ENCODE data around the gene SLC18A2.

The SLC18A2 gene

GRCh38 chr10:117239051-117239450 is 1.9 kb upstream of the SLC18A2 start:
- H3K27ac ChIP-seq: no peak overlapping the region
- no peak overlapping the region for H3K4me2 ChIP-seq
- no peak overlapping the region for H2AFZ ChIP-seq (ENCODE audit: low read depth)
- no peak overlapping the region for H3K4me3 ChIP-seq (IDR thresholded peaks at IDR 0.05; ENCODE audit: insufficient read depth, low read depth, low read length)
- H3K79me2 ChIP-seq (ENCODE audit: insufficient read depth, low read depth): no peaks in the 10 kb centered on the region
- H3K36me3 ChIP-seq (ENCODE audit: insufficient read depth): no peaks in the 10 kb centered on the region
- TF ChIP-seq CTCF (conservative IDR thresholded peaks at IDR 0.05; ENCODE audit: low read depth, low read length): no peak
- no peak overlapping the region for H3K9ac ChIP-seq
- H4K20me1 ChIP-seq (ENCODE audit: insufficient read depth): no peaks in the 10 kb centered on the region
- no peaks in the 10 kb centered on the region for H3K27me3 ChIP-seq (ENCODE audit: insufficient read depth, low read depth)
- H3K4me1 ChIP-seq (ENCODE audit: low read depth, poor library complexity, severe bottlenecking): no peaks in the 10 kb centered on the region

GRCh38 chr10:117239721-117240620 is 943 bp upstream of the SLC18A2 start:
- Histone ChIP-seq H3K4me3 (IDR thresholded peaks at IDR 0.05; ENCODE audit: insufficient read depth, low read depth, low read length) (no peak overlapping the region), H3K27ac (no peak overlapping the region)

GRCh38 chr10:117241541-117242462 is 888 bp downstream of the SLC18A2 start:
- TF ChIP-seq CTCF (conservative IDR thresholded peaks at IDR 0.05; ENCODE audit: low read depth, low read length): no peak
- H3K4me3 ChIP-seq (IDR thresholded peaks at IDR 0.05; ENCODE audit: insufficient read depth, low read depth, low read length): no peak overlapping the region
- H3K4me2 ChIP-seq: no peak overlapping the region
- no peaks in the 10 kb centered on the region for H3K79me2 ChIP-seq (ENCODE audit: insufficient read depth, low read depth)
- no peaks in the 10 kb centered on the region for H3K36me3 ChIP-seq (ENCODE audit: insufficient read depth)
- no peaks in the 10 kb centered on the region for H4K20me1 ChIP-seq (ENCODE audit: insufficient read depth)
- no peak overlapping the region for H3K9ac ChIP-seq
- H2AFZ ChIP-seq (ENCODE audit: low read depth): no peak overlapping the region
- H3K27me3 ChIP-seq (ENCODE audit: insufficient read depth, low read depth): no peaks in the 10 kb centered on the region
- H3K27ac ChIP-seq: no peak overlapping the region
- no peaks in the 10 kb centered on the region for H3K4me1 ChIP-seq (ENCODE audit: low read depth, poor library complexity, severe bottlenecking)

More at GRCh38 chr10:117239721-117240620, 943 bp upstream of the SLC18A2 start:
- H3K27me3 ChIP-seq (ENCODE audit: insufficient read depth, low read depth): no peaks in the 10 kb centered on the region
- TF ChIP-seq CTCF (conservative IDR thresholded peaks at IDR 0.05; ENCODE audit: low read depth, low read length): no peak
- H3K36me3 ChIP-seq (ENCODE audit: insufficient read depth): no peaks in the 10 kb centered on the region
- H2AFZ ChIP-seq (ENCODE audit: low read depth): no peak overlapping the region
- no peaks in the 10 kb centered on the region for H3K79me2 ChIP-seq (ENCODE audit: insufficient read depth, low read depth)
- H3K4me1 ChIP-seq (ENCODE audit: low read depth, poor library complexity, severe bottlenecking): no peaks in the 10 kb centered on the region
- H3K9ac ChIP-seq: no peak overlapping the region
- H3K4me2 ChIP-seq: no peak overlapping the region
- no peaks in the 10 kb centered on the region for H4K20me1 ChIP-seq (ENCODE audit: insufficient read depth)

- Histone ChIP-seq H3K4me1 (ENCODE audit: low read depth, poor library complexity, severe bottlenecking) (no peaks in the 10 kb centered on the region), H3K27me3 (ENCODE audit: insufficient read depth, low read depth) (no peaks in the 10 kb centered on the region), H3K27ac (no peak overlapping the region), H3K36me3 (ENCODE audit: insufficient read depth) (no peaks in the 10 kb centered on the region), H3K4me3 (IDR thresholded peaks at IDR 0.05; ENCODE audit: insufficient read depth, low read depth, low read length) (no peak overlapping the region), H3K9ac (no peak overlapping the region), H4K20me1 (ENCODE audit: insufficient read depth) (no peaks in the 10 kb centered on the region), H2AFZ (ENCODE audit: low read depth) (no peak overlapping the region), H3K4me2 (no peak overlapping the region), H3K79me2 (ENCODE audit: insufficient read depth, low read depth) (no peaks in the 10 kb centered on the region)
- TF ChIP-seq CTCF (conservative IDR thresholded peaks at IDR 0.05; ENCODE audit: low read depth, low read length): no peak
These were observed 1.5 kb downstream of the SLC18A2 start for GRCh38 chr10:117242463-117242832.

Data from KMS-11 (cell line).